HepG2 (cell line): ENCODE measurements around the gene CHCHD1. TPM values are rescaled to one million over a fixed set of nuclear protein-coding genes. Genes with fewer than 3 reads are reported as not detected.

Source experiments
- BORCS8-MEF2B ChIP-seq: sonication (generic); formaldehyde crosslinking; IDR thresholded peaks from 2 replicates; pipeline ENCODE4 v1.8.0; 2022; ENCODE audit warnings: mild to moderate bottlenecking, missing genetic modification reagents
- KAT2B ChIP-seq: fragments of 150-350 bp; IDR thresholded peaks from 2 replicates; pipeline ENCODE4 v1.6.1; 2014; ENCODE audit warnings: low read depth, low read length, borderline replicate concordance
- SETDB1 ChIP-seq: sonication (generic); formaldehyde crosslinking; IDR thresholded peaks from 2 replicates; pipeline ENCODE4 v1.5.1; 2020; ENCODE audit warnings: missing genetic modification reagents, mild to moderate bottlenecking, borderline replicate concordance
- SP1 ChIP-seq, 2 experiments: fragments of 450-650 bp in 1 of 2; sonication (generic) in 1 of 2; formaldehyde crosslinking in 1 of 2; IDR thresholded peaks; 2 replicates each; pipeline versions ENCODE4 v1.4.0 to v1.6.1; 2016 to 2020; ENCODE audit warnings: missing genetic modification reagents in 1 of 2
- SRF ChIP-seq: IDR thresholded peaks from 2 replicates; pipeline ENCODE4 v1.6.1; 2011; ENCODE audit warnings: mild to moderate bottlenecking, low read depth, low read length, moderate library complexity
- STAT6 ChIP-seq: sonication (generic); formaldehyde crosslinking; IDR thresholded peaks from 2 replicates; pipeline ENCODE4 v1.4.0; 2020; ENCODE audit warnings: missing genetic modification reagents, mild to moderate bottlenecking, borderline replicate concordance
- ZNF142 ChIP-seq: sonication (generic); formaldehyde crosslinking; IDR thresholded peaks from 2 replicates; pipeline ENCODE4 v1.4.0; 2020; ENCODE audit warnings: missing genetic modification reagents
- ZNF512 ChIP-seq: sonication (generic); formaldehyde crosslinking; IDR thresholded peaks from 2 replicates; pipeline ENCODE4 v1.4.0; 2020; ENCODE audit warnings: mild to moderate bottlenecking, missing genetic modification reagents
- ZSCAN25 ChIP-seq: sonication (generic); formaldehyde crosslinking; IDR thresholded peaks from 2 replicates; pipeline ENCODE4 v1.8.0; 2022; ENCODE audit warnings: mild to moderate bottlenecking, missing genetic modification reagents
- ZSCAN29 ChIP-seq: sonication (generic); formaldehyde crosslinking; conservative IDR thresholded peaks from 2 replicates; pipeline ENCODE4 v1.4.0; 2020; ENCODE audit warnings: mild to moderate bottlenecking, missing genetic modification reagents
- polyA plus RNA-seq, 8 experiments: library from polyadenylated mRNA; depleted of rRNA in 3 of 8; stranded (reverse) in 7 of 8; unstranded in 1 of 8; fragments of >200 nt; fragmentation: Illumina TruSeq in 4 of 8; extraction: Trizol in 4 of 8; gene quantifications; 2 replicates each; pipeline versions ENCODE4 v1.2.1 to v1.2.3, GENCODE V29; 2011 to 2016; ENCODE audit warnings: low read depth in 4 of 8, missing spikeins in 1 of 8, mixed read lengths in 1 of 8; ENCODE audit not compliant: insufficient read depth in 1 of 8
- total RNA-seq, 5 experiments: library from RNA; depleted of rRNA; stranded (reverse); fragments of >200 nt; fragmentation: Illumina TruSeq; extraction: Trizol; gene quantifications; 2 replicates each; pipeline ENCODE4 v1.2.3, GENCODE V29; 2016; ENCODE audit warnings: low read depth in 1 of 5
- TF ChIP-seq, protein P1 (sequence below), 2 experiments: IDR thresholded peaks; 2 replicates each; pipeline ENCODE4 v1.6.1; 2011 to 2012; ENCODE audit warnings: low read length in 2 of 2, borderline replicate concordance in 1 of 2, low read depth in 1 of 2, mild to moderate bottlenecking in 1 of 2, moderate library complexity in 1 of 2

The CHCHD1 gene
- total and polyA plus RNA-seq, 2 of the 13 experiments (the other 11 are each of a cell fraction or from before 2014, with no cell fraction given) = 36.9 to 71.2 TPM

GRCh38 chr10:73781879-73782748, at the start of gene CHCHD1 (continued):
- TF ChIP-seq SRF = no peak
- TF ChIP-seq ZNF512 = no peak
- peak; percentile 38; the same call in 1 of the 2 replicates for TF ChIP-seq ZNF142 (CRISPR knock-in tag)
- TF ChIP-seq BORCS8-MEF2B (CRISPR knock-in tag) = peak; percentile 87; the same call in 1 of the 2 replicates
- no peak for TF ChIP-seq ZSCAN29 (CRISPR knock-in tag)
- peak; percentile 75 for TF ChIP-seq ZSCAN25 (CRISPR knock-in tag)
- no peak for TF ChIP-seq SETDB1 (CRISPR knock-in tag)
- TF ChIP-seq STAT6 (CRISPR knock-in tag) = no peak; the same call in 1 of the 2 replicates
- no peak for TF ChIP-seq KAT2B
- TF ChIP-seq, protein P1, sequence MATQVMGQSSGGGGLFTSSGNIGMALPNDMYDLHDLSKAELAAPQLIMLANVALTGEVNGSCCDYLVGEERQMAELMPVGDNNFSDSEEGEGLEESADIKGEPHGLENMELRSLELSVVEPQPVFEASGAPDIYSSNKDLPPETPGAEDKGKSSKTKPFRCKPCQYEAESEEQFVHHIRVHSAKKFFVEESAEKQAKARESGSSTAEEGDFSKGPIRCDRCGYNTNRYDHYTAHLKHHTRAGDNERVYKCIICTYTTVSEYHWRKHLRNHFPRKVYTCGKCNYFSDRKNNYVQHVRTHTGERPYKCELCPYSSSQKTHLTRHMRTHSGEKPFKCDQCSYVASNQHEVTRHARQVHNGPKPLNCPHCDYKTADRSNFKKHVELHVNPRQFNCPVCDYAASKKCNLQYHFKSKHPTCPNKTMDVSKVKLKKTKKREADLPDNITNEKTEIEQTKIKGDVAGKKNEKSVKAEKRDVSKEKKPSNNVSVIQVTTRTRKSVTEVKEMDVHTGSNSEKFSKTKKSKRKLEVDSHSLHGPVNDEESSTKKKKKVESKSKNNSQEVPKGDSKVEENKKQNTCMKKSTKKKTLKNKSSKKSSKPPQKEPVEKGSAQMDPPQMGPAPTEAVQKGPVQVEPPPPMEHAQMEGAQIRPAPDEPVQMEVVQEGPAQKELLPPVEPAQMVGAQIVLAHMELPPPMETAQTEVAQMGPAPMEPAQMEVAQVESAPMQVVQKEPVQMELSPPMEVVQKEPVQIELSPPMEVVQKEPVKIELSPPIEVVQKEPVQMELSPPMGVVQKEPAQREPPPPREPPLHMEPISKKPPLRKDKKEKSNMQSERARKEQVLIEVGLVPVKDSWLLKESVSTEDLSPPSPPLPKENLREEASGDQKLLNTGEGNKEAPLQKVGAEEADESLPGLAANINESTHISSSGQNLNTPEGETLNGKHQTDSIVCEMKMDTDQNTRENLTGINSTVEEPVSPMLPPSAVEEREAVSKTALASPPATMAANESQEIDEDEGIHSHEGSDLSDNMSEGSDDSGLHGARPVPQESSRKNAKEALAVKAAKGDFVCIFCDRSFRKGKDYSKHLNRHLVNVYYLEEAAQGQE (IDR thresholded peaks at IDR 0.05; ENCODE audit: borderline replicate concordance in 1 of 2, low read depth in 1 of 2, low read length in 2 of 2) = peak in 1 of 2 experiments; percentile 67; a peak in 1 of 4 replicates
- TF ChIP-seq SP1 (IDR thresholded peaks at IDR 0.05) = no peak
- peak; percentile 51 for TF ChIP-seq SP1 (CRISPR knock-in tag; IDR thresholded peaks at IDR 0.05)
